PFSK-1 (cell line): ENCODE data around the gene STARD3.

Experiments
- FOXP2 ChIP-seq: optimal IDR thresholded peaks from 2 replicates; pipeline ENCODE3; 2011; ENCODE audit warnings: borderline replicate concordance, control low read depth, inconsistent platforms; ENCODE audit not compliant: insufficient read depth; ENCODE audit errors: extremely low read length, extremely low read depth
- POLR2AphosphoS5 ChIP-seq: IDR thresholded peaks from 2 replicates; pipeline ENCODE4 v1.6.1; 2012; ENCODE audit warnings: low read depth, mild to moderate bottlenecking, control low read depth, low read length, moderate library complexity
- SIN3A ChIP-seq: IDR thresholded peaks from 2 replicates; pipeline ENCODE4 v1.6.1; 2012; ENCODE audit warnings: mild to moderate bottlenecking, low read length, moderate library complexity, borderline replicate concordance; ENCODE audit not compliant: insufficient read depth
- TAF1 ChIP-seq: IDR thresholded peaks from 2 replicates; pipeline ENCODE4 v1.6.1; 2012; ENCODE audit warnings: low read length, control low read depth, borderline replicate concordance; ENCODE audit not compliant: insufficient read depth
- TF ChIP-seq, protein P1 (sequence below), 2 experiments: IDR thresholded peaks; 2 replicates each; pipeline versions ENCODE4 v1.6.1 to v1.8.0; 2011 to 2012; ENCODE audit warnings: low read depth in 2 of 2, low read length in 2 of 2, control low read depth in 1 of 2, inconsistent platforms in 1 of 2, mild to moderate bottlenecking in 1 of 2, moderate library complexity in 1 of 2; ENCODE audit not compliant: insufficient read depth in 1 of 2

DNA sequence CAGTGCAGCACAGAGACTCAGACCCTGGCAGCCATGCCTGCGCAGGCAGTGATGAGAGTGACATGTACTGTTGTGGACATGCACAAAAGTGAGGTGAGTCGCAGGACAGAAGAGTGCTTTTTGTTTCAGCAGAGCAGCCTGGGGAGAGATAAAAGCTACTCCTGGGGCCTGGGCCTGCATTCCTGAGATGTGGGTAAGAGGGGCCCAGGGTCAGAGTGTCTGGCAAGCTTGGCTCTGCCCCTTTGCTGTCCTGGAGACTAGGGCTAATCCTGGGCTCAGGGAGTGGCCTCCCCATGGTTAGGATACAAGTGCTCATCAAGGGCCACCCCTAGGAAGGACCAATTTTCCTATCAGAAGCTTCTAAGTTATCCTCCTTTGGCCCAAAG lies 58.1 kb downstream of the STARD3 start:
- TF ChIP-seq SIN3A (no peak), POLR2AphosphoS5 (no peak), FOXP2 (no peak), TAF1 (no peak)
- TF ChIP-seq, protein P1, sequence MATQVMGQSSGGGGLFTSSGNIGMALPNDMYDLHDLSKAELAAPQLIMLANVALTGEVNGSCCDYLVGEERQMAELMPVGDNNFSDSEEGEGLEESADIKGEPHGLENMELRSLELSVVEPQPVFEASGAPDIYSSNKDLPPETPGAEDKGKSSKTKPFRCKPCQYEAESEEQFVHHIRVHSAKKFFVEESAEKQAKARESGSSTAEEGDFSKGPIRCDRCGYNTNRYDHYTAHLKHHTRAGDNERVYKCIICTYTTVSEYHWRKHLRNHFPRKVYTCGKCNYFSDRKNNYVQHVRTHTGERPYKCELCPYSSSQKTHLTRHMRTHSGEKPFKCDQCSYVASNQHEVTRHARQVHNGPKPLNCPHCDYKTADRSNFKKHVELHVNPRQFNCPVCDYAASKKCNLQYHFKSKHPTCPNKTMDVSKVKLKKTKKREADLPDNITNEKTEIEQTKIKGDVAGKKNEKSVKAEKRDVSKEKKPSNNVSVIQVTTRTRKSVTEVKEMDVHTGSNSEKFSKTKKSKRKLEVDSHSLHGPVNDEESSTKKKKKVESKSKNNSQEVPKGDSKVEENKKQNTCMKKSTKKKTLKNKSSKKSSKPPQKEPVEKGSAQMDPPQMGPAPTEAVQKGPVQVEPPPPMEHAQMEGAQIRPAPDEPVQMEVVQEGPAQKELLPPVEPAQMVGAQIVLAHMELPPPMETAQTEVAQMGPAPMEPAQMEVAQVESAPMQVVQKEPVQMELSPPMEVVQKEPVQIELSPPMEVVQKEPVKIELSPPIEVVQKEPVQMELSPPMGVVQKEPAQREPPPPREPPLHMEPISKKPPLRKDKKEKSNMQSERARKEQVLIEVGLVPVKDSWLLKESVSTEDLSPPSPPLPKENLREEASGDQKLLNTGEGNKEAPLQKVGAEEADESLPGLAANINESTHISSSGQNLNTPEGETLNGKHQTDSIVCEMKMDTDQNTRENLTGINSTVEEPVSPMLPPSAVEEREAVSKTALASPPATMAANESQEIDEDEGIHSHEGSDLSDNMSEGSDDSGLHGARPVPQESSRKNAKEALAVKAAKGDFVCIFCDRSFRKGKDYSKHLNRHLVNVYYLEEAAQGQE (IDR thresholded peaks at IDR 0.05; ENCODE audit: insufficient read depth in 1 of 2, low read depth in 2 of 2, low read length in 2 of 2) = no peak
